ENCODE data around the gene LRP8.

- TF ChIP-seq POLR2AphosphoS5 (IDR thresholded peaks at IDR 0.05) (no peak), CTCF (IDR thresholded peaks at IDR 0.05 in 8 of 11, conservative IDR thresholded peaks at IDR 0.05 in 3 of 11) (no peak)
These were observed 44.0 kb upstream of the LRP8 start for GRCh38 chr1:53371851-53372250.

Data from spleen (tissue), 7 donors.